A172 (cell line): ENCODE measurements around the gene ABO. TPM values are rescaled to one million over a fixed set of nuclear protein-coding genes. Genes with fewer than 3 reads are reported as not detected.
"Not testable (repeated sequence)": the region's sequence is repeated elsewhere in the genome, so short reads cannot be mapped to it uniquely, and the experiment has no call there.

Experiments
- DNase-seq: peaks from one replicate; pipeline ENCODE4 v3.0.0-alpha.2; 2015; ENCODE audit warnings: low spot score
- total RNA-seq: library from RNA; depleted of rRNA; stranded (reverse); fragments of >200 nt; shearing (Covaris generic); gene quantifications from 2 replicates; pipeline ENCODE4 v1.2.3, GENCODE V29; 2014

The ABO gene
- total RNA-seq, 1 experiment from 2014 or later: not detected

DNA sequence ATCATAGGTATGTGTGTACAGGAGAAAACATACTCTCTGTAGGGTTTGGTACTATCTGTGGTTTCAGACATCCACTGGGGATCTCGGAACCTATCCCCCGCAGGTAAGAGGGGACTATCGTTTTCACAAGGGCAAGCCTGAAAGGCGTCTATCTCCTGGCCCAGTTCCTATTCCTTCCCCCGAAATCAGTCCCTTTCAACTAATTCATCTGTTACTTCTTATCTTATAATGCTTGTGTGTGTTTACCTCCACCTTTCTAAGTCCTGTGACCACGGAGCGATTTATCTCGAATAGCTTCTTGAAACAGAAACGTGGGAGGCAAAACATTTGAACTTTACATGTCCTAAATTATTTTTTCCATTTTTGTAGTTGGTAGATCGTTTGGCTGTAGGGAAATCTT lies 11.4 kb downstream of the ABO start:
- no peak for DNase-seq

DNA sequence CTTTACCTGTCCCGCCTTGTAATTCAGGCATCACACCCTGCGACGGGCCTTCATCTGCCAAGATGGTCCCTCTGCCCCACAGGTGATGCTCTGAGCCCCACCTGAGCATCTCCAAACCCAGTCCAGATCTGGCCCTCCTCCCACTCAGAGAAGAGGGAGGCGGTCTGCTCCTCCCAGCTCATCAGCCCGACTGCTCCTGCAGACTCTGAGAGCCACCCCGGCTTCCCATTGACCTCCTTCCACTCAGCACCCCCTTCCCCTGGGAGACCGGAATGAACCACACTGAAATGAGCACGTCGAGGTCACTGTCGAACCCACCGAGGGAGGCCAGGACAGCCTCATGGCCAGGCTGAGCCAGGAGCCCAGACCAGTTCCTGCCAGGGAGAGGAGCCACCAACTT lies 12.8 kb downstream of the ABO start:
- DNase-seq: no peak

DNA sequence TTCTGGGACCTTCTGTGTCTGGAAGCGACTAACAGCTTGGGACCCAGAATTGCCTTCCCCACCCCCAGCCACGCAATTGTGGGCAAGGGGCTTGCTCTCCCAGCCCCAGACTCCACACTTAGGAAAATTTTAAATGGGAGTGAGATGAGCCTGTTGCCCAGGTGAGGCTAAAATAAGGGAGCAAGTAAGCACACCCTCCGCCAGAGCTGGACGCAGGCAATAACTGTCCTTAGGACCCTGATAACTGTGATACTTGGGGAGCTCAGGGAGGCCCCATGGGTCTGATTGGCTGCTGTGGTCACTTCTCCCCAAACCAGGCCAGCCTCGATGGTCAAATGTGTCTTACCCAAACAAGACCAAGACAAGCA lies 13.3 kb downstream of the ABO start:
- no peak for DNase-seq

DNA sequence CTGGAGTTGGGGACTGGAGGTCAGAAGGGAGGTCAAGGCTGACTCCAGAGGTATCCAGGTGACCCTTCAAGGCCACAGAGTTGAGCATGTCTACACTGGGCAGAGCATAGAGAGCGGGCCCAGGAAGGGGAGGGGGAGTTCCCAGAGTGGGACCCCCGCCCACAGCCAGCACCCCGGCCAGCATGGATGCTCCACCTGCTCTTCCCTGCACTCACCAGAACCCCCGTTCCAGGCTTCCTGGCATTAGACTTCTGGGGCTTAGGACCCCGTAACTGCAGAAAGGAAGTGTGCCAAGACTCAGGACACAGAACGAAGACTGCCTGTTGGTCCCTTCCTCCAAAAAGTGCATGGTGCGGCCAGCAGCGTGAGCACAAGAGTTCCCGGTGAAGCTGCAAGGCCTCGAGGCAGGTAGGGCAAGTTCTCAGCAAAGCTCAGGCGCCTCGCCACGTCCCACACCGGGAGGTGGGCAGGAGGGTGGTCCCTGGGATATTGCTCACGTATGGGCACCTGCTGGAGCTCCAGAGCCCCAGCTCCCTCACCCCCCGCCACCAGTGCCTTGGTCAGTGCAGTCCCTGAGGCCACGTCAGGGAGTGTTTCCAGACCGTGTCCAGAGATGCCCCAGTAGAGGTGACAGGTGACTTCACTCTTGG lies 13.8 kb downstream of the ABO start:
- DNase-seq: no peak

DNA sequence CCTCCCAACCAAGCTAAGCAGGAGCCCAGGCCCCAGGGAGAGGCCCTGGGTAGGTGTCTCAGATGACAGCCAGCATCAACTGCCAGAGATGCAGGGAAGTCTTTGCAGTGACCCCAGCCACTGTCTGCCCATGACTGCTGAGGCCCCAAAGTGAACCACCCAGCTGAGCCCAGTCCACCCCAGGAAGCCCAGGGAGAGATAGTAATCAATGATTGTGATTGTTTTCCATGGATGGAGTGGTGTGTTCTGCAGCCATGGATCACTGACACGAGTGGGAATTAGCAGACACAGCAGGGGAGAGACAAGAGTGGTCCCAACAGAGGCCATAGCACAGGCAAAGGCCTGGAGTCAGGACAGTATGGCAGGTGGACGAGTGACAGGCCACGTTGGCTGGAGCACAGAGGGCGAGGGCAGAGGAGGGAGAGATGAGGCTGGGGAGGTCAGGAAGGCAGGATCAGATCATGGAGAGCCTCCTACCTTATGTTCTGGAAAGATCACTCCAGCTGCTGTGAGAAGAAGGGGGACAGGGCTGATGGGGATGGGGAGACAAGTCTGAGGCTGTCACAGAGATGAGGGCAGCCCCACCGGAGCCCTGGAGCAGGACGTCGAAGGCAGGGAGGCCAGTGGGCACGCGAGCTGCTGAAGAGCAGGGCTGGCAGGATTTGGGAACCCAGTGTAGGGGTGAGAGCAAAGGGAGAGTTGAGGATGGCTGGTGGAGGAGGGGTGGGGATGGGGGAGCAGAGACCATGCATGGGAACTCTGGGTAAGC lies 14.5 kb downstream of the ABO start:
- DNase-seq: no peak

DNA sequence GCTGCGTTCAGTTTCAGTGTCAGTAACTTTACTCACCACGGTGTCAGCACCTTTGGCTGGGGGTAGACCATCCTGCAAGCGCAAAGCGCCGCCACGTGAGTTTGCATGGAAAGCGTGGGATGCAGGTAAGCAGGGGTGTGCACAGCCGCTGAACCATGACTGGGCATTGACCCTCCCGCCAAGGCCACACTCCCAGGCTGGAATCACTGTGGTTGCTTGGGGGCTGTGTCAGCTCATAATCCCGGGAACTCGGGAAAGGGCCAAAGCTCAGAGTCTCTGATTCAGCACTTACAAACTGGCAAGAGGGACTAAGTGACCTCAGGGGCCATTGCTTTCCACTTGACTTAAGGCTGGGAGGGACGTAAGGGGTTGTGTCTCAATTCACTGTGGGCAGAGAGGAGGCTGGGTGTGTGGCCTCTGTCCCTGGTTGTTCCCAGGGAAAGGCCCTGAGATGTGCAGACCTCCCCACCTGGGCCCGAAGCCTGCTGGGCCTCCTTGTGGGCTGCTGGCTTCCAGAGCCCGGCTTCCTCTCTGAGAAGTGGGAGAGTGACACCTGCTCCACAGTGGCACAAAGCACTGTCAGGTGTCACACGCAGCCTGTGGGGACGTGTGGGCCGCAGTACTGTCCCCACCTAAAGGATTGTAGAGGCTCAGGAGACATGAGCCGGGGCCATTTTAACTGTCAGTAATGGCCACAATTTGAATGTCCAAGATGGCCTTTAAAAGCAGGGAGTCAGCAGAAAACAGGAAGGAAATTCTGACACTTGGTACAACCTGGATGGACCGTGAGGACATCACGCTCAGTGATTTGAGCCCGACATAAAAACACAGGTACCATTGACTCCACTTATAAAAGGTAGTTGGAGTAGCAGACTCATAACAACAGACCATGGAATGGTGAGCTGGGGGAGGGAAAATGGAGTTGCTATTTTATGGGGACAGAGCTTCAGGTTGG lies 16.7 kb downstream of the ABO start:
- no peak for DNase-seq

DNA sequence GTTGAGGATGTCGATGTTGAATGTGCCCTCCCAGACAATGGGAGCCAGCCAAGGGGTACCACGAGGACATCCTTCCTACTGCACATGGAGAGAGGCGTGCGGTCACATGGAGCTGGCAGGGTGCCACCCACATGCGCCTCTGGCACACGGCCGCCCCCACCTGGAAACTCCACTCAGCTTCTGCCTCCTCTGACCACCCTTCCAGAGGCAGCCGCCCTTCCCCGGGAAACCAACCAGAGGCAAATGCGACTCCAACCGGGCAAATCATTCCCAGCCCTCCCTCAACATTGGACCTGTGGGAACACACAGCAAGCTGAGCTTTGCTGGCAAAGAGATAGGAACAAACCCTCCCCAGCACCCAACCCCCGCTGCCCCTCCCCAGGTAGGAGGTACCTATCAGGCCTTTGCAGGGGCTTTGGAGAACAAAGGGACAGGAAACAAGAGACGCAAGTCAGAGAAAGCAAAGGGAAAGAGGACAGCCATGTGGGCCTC lies 17.5 kb downstream of the ABO start:
- DNase-seq: no peak

DNA sequence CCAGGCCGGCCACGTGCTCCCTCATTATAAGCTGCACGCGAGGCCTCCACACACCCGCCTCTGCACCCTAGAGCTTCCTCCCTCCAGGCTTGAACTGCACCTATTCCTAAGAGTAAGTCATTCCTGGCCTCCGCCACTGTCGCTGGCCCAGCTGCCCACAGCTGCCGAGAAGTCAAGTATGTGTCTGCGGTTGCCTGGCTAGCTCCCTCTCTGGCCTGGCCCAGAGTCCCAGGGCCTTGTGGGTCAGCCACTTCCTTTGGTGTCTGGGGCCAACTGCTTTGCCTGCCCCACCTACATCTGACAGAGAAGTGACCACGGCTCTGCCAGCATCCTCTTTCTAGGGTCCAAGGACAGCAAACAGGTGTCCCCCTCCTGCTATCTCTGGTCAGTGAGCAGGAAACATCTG lies 18.3 kb downstream of the ABO start:
- no peak for DNase-seq

DNA sequence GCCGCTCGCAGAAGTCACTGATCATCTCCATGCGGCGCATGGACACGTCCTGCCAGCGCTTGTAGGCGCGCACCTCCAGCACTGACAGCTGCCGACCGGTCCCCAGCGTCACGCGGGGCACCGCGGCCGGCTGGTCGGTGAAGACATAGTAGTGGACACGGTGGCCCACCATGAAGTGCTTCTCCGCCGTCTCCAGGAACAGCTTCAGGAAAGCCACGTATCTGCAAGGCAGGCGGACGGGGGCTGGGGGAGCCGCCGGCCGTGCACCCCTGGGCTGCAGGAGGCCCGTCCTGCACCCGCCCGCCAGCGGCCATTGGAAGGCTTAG lies 18.9 kb downstream of the ABO start:
- DNase-seq: no peak

DNA sequence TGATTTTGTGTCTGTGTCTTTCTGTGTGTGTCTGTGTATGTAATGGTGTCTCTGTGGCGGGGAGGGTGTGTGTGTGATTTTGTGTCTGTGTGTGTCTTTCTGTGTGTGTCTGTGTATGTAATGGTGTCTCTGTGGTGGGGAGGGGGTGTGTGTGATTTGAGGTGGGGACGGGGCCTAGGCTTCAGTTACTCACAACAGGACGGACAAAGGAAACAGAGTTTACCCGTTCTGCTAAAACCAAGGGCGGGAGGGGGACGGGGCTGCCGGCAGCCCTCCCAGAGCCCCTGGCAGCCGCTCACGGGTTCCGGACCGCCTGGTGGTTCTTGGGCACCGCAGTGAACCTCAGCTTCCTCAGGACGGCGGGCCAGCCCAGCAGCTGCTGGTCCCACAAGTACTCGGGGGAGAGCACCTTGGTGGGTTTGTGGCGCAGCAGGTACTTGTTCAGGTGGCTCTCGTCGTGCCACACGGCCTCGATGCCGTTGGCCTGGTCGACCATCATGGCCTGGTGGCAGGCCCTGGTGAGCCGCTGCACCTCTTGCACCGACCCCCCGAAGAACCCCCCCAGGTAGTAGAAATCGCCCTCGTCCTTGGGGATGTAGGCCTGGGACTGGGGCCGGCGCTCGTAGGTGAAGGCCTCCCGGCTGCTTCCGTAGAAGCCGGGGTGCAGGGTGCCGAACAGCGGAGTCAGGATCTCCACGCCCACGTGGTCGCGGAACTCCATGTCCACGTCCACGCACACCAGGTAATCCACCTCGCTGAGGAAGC lies 19.4 kb downstream of the ABO start:
- DNase-seq: no peak

DNA sequence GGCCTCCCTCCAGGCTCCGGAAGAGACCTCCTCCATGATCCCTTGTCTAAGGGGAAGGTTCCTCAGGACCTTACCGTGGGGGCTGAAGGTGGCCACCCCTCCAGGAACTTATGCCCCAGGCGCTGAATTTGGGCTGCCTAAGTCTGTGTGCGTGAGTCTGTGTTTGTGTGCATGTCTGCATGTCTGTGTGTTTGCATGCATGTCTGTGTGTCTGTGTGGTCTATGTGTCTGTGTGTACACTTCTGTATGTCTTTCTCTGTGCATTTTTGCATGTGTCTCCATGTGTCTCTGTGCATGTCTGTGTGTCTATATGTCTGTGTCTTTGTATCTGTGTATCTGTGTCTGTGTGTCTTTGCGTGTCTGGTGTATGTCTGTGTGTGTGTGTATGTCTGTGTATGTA lies 20.5 kb downstream of the ABO start:
- no peak for DNase-seq

DNA sequence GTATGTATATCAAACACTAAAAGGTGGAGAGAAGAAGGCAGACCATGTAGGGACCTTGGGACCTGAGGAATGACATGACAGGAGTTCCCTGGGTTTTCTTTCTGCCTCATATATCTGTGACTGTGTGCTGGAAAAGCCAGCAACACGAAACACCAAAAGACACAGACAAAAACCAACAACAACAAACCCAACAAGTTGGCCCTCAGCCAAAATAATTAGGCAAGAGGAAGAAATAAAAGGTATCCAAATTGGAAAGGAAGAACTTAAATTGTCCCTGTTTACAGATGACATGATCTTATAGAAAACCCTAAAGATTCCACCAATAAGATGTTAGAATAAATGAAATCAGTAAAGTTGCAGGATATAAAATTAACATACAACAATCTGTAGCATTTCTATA lies 21.7 kb downstream of the ABO start:
- DNase-seq: no peak

DNA sequence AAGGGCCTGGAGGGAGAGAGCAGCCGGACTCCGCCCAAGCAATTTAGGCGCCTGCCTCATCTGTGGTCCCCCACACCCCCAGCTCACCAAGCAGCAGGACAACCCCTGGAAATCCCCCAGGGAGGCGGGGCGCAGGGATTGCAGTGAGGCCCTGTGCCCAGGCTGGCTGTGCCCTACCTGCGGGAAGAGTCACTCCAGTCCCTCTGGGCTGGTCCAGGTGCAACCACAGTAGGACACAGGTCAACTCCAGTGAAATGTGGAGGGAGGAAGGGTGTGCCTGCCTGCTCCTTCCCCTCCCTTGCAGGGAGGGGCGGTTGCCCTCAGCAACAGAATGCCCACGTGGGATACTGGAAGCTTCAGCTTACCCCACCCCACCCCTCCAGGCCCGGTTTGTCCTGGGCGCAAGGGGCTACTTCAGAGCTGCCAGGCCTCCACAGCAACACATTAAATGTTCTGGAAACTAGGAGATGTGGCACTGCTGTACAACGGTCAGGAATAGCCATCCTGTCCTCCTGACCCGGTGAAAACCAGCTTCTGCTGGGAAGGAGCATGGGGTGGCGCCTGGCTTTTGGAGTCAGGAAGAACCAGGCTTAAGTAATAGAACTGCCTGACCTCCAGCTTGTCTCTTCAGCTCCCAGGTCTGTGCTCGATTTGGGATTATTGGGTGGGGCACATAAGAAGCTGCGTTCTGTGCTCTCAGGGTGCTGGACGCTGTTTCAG lies 22.5 kb downstream of the ABO start:
- no peak for DNase-seq

DNA sequence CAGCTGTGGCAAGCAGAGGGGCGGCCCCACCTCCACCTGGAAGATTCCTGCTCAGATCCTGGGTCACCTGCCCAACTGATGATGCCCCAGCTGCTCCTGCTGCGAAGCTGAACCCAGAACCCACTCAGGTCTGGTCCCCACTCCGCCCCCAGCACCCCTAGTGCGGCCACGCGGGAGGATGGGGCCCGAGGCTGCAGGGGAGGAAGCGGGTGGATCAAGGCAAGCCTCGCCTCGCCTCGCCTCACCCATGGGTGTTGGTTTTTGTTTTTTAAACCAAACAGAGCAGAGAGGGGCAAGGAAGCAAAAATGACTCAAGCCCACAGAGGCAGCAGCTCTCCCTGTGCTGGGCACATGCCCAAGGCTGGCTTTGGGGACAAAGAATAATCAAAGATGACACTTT lies 23.2 kb downstream of the ABO start:
- no peak for DNase-seq

DNA sequence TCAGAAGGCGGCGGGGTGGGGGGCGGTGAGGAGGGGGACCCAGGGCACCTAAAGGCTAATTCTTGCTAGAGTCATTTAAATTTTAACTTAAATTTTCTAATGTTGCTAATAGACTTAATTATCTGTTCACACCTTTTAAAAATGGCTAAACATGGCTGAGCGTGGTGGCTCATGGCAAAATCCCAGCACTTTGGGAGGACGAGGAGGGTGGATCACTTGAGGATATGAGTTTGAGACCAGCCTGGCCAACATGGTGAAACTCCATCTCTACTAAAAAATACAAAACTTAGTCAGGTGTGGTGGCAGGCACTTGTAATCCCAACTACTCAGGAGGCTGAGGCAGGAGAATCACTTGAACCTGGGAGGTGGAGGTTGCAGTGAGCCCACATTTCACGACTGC lies 23.8 kb downstream of the ABO start:
- DNase-seq: not testable (repeated sequence)

DNA sequence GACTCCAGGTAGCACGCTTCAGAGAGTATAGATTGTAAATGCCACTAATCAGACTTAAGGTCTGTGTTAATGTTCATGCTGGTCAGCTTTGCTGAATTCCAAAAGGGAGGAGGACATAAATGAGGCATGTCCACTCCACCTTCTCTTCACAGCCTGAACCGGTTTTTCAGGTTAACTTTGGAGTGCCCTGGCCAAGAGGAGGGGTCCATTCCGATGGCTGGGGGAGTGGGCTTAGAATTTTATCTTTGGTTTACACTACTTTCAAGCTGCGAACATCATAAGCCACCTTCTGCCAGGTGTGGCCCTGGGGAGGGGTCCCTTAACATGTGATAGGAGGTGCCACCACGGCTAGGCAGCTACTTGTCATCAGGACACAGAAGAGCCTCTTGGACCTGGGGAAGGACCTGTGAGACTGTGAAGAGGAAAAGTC lies 24.2 kb downstream of the ABO start:
- DNase-seq: no peak

DNA sequence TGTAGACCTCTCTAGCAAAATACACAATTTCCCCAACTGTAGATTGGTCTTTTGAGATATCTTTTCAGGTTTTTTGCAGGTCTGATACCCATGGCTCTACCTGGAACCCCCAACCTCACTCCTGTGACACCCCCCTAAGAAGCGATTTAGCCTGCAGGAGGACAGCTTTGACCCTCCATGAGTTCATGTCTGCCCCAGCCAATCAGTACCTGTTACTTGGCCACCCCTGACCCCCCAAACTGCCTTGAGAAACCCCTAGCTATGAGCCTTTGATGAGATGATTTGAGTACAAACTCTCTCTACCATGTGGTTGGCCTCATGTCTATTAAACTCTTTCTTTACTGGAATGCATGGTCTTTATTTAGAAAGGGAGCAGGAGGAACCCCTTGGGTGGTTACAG lies 25.7 kb downstream of the ABO start:
- DNase-seq: no peak

DNA sequence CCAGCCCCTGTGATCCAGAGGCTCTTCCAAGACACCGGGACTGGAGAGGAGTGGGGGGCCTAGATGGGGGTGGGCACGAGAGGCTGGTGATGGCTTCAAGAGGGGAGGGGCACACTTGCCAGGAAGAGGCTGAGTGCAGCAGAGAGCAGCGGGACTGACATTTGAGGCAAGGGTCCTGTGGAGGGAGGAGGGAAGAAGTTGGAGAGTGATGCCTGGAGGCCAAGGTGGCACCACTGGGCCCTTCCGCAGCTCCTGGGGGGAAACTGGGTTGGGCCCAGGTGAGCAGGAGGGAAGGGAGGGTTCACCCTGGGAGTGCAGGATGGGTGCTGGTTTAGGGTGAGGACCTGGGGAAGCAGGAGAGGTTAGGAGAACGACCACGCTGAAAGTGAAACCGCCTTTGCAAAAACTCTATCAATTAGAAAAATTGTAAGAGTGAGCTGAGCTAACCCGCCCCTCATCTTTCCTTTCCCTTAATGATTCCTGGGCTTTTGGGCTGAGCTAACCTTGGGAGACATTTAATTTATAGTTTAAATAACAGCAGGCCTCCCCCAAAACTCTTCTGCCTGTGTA lies 26.2 kb downstream of the ABO start:
- no peak for DNase-seq

DNA sequence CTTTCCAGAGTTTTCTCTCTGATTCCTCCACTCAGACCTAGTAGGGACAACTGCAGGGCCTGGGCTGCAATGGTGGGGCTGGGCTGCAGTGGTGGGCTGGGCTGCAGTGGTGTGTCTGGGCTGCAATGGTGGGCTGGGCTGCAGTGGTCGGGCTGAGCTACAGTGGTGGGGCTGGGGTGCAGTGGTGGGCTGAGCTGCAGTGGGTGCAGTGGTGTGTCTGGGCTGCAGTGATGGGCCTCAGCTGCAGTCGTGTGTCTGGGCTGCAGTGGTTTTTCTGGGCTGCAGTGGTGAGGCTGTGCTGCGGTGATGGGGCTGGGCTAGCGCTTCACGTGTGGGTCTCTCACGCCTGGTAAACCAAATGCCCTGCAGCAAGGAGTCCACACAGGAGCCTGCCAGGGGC lies 27.4 kb downstream of the ABO start:
- no peak for DNase-seq

DNA sequence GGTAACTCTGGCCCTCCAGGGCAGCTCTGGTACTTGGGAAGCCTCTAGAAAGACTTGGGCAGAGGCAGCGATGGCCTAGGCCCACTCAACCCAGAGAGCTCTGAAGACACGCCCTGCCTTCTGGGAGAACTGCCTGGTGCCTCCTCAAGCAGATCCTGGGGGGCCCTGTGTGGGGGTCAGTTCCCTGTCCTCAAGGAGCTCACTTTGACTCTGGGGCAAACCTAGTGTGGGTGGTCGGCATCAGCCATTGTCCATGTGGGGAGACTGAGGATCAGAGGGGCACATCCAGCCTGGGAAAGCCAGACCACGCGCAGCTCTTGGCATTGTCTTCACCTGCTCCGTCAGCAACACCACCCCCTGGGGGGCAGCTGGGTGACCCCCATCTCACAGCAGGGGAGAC lies 28.0 kb downstream of the ABO start:
- DNase-seq: no peak

DNA sequence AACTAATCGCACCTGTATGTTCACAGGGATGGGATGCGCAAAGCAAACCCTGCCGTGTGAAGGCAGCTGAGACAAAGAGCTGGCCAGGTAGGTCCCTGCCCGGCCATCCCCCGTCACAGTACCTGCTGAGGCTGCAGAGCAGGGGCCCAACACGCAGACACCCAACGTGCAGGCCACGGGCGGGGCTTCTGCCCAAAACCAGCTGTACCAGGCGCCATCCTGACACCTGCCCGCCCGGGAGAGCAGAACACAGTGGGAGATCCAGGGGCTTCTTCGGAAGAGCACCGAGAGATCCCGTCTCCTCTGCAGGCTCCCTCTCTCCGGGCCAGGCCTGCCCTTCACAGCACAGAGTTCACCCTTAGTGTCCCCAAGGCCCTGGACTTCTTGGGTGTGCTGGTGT lies 28.4 kb downstream of the ABO start:
- no peak for DNase-seq
